GM18517 (cell line): ENCODE measurements around the gene PAX5.
A peak's percentile ranks its signal among the peaks of the same experiment; 100 is the strongest.
"Not testable (repeated sequence)": the region's sequence is repeated elsewhere in the genome, so short reads cannot be mapped to it uniquely, and the experiment has no call there.

ENCODE experiments used
- ATAC-seq: cut with Tn5 transposase; IDR thresholded peaks from one replicate; pipeline ENCODE4 v1.9.1; 2021; ENCODE audit warnings: mild to moderate bottlenecking, moderate library complexity; ENCODE audit not compliant: unreplicated experiment

PAX5 gene

GRCh38 chr9:36888551-36888950 is 145.5 kb downstream of the PAX5 start:
- ATAC-seq: no peak

- ATAC-seq: no peak
Measured at GRCh38 chr9:36884721-36885120, 149.3 kb downstream of the PAX5 start.

DNA sequence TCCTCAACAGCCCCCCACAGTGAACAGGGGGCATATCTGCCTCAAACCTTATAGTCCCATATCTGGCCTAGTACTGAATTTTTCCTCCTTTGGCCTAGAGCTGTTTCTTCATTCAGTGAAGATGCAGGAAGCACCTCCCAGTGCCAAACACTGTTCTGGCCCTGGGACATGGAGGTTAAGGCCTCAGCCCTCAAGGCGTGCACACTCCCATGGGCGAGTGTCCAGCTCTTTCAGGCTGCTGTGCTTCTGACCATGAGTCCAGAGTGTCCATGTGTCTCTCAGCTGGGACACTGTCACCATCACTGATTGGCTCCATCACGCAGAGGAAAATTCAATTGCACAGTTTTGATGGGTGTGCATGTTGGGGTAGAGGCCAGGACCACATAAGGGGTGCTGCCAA is 151.5 kb downstream of the PAX5 start:
- no peak for ATAC-seq

DNA sequence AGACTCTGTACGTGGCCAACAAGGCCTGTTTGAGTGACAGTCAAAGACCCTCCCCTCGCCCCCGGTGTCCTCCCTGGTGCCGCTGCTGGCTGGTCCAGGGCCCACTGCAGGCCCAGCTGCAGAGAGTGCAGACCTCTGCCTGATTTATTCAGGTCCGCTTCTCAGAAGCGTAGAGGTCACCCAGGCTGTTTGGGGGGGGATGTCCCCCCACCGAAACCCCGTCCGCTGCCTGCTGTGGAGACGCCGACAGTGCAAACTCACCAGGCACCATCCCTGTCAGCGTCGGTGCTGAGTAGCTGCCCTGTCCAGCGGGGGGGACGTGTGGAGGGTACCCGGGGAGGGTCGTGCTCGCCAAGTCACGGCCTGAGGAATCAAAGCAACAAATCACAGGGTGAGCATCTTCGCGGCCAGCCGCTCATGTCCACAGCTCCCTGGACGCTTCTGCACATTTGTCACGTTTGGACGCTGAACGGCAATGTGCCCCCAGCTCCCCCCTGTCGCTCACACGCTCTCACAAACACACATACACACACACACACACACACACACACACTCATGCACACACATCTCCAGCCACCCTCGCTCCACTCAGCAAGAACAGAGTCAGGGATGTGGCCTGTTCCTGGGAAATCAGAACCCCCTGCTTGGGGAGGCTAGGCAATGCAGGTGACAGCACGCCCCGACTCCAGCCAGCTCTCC is 152.2 kb downstream of the PAX5 start:
- no peak for ATAC-seq

DNA sequence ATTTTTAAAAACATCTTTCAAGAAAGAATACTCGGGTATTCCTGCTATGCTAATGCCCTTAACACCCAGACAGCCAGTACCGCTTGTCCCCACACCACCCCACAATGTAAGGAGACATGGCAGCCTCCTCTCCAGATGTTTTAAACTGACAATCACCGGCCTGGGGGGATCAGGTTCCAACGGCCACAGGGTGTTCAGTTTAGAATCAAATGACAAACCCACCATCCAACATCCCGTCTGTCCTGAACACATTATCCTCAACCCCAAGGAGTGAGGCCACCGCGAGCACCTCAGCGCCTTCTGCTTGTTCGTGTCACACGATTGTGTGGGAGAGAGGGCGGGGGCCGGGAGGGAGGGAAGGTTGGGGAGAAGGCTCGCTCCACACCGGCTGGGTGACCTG is 152.8 kb downstream of the PAX5 start:
- no peak for ATAC-seq

- ATAC-seq: no peak
Measured at GRCh38 chr9:36880075-36880474, 154.0 kb downstream of the PAX5 start.

- ATAC-seq: peak; percentile 50
Measured at GRCh38 chr9:36878986-36879982, 154.8 kb downstream of the PAX5 start.

DNA sequence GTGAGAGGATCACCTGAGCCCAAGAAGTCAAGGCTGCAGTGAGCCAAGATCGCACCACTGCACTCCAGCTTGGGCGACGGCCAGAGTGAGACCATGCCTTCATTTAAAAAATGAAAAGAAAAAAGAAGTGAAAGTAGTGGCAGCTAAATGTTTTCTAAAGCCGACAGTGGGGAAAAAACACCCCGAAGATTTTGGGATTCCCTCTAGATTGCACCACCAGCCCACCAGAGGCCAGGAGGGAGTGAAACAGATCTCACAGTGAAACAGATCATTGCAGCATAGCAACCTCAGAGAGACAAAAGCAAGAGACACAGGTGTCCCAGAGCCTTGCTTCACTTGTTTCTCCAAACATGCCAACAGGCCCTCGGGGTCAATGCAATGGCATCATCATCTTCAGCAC is 156.8 kb downstream of the PAX5 start:
- no peak for ATAC-seq

- no peak for ATAC-seq
Measured at GRCh38 chr9:36876056-36876455, 158.0 kb downstream of the PAX5 start.

- no peak for ATAC-seq
Measured at GRCh38 chr9:36874921-36875320, 159.1 kb downstream of the PAX5 start.

DNA sequence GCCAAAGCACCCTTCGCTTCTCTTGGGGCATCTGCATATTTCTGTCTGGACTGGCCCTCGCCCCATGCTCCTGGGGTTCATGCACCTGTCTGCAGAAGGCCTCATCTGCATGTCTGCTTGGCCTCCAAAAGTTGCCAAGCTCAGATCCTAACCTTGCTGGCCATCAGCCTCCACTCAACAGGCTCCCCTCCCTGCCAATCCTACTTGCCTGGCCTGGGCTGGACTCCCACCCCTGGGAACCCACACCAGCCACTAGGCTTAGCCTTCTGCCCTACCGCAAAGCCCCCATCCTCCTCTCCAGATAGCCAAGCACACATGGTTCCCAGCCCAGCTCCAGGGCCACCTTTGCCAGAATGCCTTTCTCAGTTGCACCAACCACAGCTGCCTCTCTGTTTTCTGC is 159.8 kb downstream of the PAX5 start:
- no peak for ATAC-seq

DNA sequence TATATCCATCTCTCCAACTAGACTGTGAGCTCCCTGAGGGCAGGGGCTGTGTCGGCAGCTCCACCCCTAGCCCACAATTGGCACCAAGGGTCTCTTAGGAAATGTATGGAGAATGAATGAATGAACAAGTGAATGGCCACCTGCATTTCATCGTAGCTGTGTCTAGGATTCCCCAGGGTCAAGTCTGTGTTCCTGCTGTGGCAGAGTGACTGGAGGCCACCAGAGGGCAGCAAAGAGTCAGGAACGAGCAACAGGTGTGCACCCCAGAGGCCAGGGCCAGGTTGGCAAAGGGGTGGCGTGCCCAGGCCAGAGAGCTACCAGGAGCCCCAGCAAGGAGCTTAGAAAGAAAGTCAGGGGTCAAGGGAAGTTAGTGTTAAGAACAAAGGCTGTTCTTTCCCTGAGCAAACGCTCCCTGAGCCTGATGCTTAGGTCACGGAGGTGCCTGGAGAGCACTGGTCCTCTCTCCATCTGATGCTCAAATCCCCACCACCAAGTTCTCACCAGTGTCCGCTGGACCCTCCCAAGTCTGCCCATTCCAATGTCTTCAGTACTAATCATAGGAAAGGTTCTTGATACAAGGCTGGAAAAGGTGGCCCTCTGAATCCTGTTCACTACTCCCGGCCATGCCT is 160.7 kb downstream of the PAX5 start:
- peak; percentile 66 for ATAC-seq

- no peak for ATAC-seq
Measured at GRCh38 chr9:36872641-36873040, 161.4 kb downstream of the PAX5 start.

- ATAC-seq: no peak
Measured at GRCh38 chr9:36871606-36872005, 162.5 kb downstream of the PAX5 start.

DNA sequence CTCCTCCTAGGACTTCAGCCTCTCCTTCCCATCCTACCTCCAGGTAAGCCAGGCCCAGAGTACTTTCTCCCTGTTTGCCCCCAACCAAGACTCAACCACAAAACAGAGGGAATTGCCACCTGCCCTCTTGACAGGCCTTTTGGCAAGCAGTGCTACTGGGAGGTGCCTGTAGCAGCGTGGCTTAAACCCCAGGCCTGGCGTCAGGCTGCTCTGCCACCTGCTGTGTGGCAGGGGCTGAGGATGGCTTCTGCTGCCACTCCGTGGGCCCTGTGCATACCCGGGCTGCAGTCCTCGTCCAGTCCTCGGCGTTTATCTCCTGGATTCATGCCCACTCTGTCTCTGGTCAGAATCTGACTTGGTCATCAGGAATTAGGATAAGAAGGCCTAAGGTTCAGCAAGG is 163.1 kb downstream of the PAX5 start:
- no peak for ATAC-seq

GRCh38 chr9:36869605-36870004 is 164.5 kb downstream of the PAX5 start:
- ATAC-seq: not testable (repeated sequence)

DNA sequence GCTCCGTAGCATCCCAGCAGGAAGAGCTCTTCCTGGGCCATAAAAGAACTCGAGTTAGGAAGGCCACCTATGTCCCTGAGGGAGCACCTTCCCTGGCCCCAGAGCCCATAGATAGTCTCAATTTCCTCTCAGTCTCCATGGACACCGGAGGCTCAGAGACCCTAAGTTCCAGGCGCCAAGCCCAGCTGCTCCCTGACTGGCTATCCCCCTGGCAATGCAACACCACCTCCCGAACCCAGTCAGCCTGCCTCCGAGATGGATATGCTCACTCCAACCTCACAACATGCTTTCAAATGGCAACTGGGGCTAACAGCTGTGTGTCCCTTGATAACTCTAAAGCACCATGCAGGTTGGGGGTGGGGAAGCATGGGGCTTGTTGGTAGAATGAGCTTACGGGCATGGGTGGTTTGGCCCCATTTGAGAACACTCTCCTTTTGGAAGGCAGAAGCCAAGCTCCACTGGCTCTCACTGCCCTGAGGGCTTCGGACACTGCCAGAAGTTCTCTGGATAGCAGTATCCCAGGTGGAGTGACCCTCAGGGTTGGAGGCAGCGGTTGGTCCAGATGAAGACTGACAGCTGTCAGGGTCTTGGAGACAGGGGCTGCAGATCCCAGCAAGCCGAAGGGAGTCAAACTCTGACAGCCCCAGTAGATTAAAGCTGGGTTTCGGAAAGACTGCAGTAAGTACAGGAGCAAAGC is 165.3 kb downstream of the PAX5 start:
- no peak for ATAC-seq

DNA sequence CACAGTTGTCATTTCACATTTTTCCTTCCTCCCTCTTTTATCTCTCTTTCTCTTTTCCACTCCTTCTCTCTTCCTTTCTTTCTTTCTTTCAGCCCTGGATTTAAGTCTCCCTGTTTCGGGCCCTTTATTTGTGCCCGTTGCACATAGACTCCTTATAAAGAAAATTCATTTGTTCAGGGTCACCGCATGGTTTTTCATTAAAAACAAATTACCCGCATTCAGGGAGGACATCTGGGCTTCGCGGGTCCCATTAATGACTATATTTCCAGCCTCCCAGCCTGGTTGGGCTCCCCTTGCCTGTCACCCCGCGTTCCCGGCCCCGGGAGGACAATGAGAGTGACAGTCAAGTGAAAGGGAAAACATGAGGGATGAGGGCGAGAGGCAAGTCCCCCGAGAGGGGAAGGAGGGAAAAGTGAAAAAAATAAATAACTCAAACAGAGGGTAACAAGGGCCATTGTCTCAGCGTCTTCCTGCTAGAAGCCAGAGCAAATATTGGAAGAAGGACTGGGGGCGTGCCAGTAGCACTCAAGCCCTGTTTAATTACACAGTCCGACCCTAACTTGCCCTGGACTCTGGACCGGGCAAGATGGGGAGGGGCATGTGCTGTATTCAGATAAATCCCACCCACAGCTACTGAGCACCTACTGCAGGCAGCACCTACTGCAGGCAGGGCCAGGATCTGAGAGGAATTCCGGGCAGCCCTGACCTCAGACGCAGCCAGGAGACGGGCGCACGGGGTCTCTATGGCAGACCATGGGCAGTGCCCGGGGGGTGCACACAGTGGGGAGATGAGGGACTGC is 166.2 kb downstream of the PAX5 start:
- ATAC-seq: no peak

GRCh38 chr9:36867241-36867640 is 166.8 kb downstream of the PAX5 start:
- ATAC-seq: no peak

DNA sequence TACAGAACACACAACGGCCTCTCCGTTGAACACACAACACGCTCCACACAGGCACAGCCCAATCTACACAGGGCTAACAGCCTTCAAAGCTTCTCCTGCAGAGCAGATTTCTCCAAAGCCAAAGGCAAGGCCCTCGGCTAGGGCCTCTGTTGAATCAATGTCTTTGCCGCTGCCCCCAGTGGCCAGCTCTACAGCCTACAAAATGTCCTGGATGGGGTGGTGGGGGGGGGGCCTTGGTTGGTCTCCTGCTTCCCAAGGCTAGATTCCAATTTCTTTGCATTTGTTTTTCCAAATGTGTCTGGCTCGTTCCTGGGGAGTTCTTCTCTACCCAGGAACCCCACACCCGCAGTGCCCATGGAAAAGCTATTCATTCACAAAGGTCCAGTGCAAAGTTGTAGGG is 167.2 kb downstream of the PAX5 start:
- ATAC-seq: no peak
